ENCODE data around the gene PDPK1. TPM values are rescaled to one million over a fixed set of nuclear protein-coding genes. Genes with fewer than 3 reads are reported as not detected.
A peak's percentile ranks its signal among the peaks of the same experiment; 100 is the strongest.
"Not testable (repeated sequence)": the region's sequence is repeated elsewhere in the genome, so short reads cannot be mapped to it uniquely, and the experiment has no call there.

Gene PDPK1
- total RNA-seq, 1 donor = 37.1 TPM

- DNase-seq (ENCODE audit: low read depth) = peak; percentile 70
- no peak overlapping the region for H3K4me3 ChIP-seq (ENCODE audit: low read depth, low read length)
- no peak for TF ChIP-seq CTCF (IDR thresholded peaks at IDR 0.05; ENCODE audit: insufficient read depth, low read depth, low read length)
These were observed 2.2 kb upstream of the PDPK1 start for GRCh38 chr16:2535625-2536013.

GRCh38 chr16:2539192-2539844, 1.5 kb downstream of the PDPK1 start:
- peak overlapping the region; percentile 60 for H3K4me3 ChIP-seq (ENCODE audit: low read depth, low read length)
- DNase-seq (ENCODE audit: low read depth) = not testable (repeated sequence)

GRCh38 chr16:2539845-2540458, 2.1 kb downstream of the PDPK1 start:
- DNase-seq (ENCODE audit: low read depth); H3K4me3 ChIP-seq (ENCODE audit: low read depth, low read length): not testable (repeated sequence)
- TF ChIP-seq CTCF (IDR thresholded peaks at IDR 0.05; ENCODE audit: insufficient read depth, low read depth, low read length) = peak; percentile 53

- not testable (repeated sequence) for DNase-seq (ENCODE audit: low read depth); H3K4me3 ChIP-seq (ENCODE audit: low read depth, low read length)
These were observed 3.1 kb downstream of the PDPK1 start for GRCh38 chr16:2540912-2541311.

- not testable (repeated sequence) for H3K4me3 ChIP-seq (ENCODE audit: low read depth, low read length); DNase-seq (ENCODE audit: low read depth)
These were observed 3.6 kb downstream of the PDPK1 start for GRCh38 chr16:2541409-2541808.

GRCh38 chr16:2543771-2544170, 6.0 kb downstream of the PDPK1 start:
- not testable (repeated sequence) for H3K4me3 ChIP-seq (ENCODE audit: low read depth, low read length); DNase-seq (ENCODE audit: low read depth)

GRCh38 chr16:2550283-2550878, 12.6 kb downstream of the PDPK1 start:
- H3K4me3 ChIP-seq (ENCODE audit: low read depth, low read length); DNase-seq (ENCODE audit: low read depth): not testable (repeated sequence)

- H3K4me3 ChIP-seq (ENCODE audit: low read depth, low read length) = not testable (repeated sequence)
- TF ChIP-seq CTCF (IDR thresholded peaks at IDR 0.05; ENCODE audit: insufficient read depth, low read depth, low read length) = peak; percentile 31
These were observed 13.6 kb downstream of the PDPK1 start for GRCh38 chr16:2551420-2551889.

GRCh38 chr16:2554709-2555425, 17.0 kb downstream of the PDPK1 start:
- not testable (repeated sequence) for H3K4me3 ChIP-seq (ENCODE audit: low read depth, low read length); DNase-seq (ENCODE audit: low read depth)

More at GRCh38 chr16:2551420-2551889, 13.6 kb downstream of the PDPK1 start:
- peak; percentile 64 for DNase-seq (ENCODE audit: low read depth)

- not testable (repeated sequence) for H3K4me3 ChIP-seq (ENCODE audit: low read depth, low read length)
These were observed 19.3 kb downstream of the PDPK1 start for GRCh38 chr16:2557150-2557549.

GRCh38 chr16:2560131-2560797, 22.4 kb downstream of the PDPK1 start:
- DNase-seq (ENCODE audit: low read depth); H3K4me3 ChIP-seq (ENCODE audit: low read depth, low read length): not testable (repeated sequence)

More at GRCh38 chr16:2557150-2557549, 19.3 kb downstream of the PDPK1 start:
- DNase-seq (ENCODE audit: low read depth) = not testable (repeated sequence)

Data from fibroblast of villous mesenchyme (primary cell).